ENCODE results near the gene APH1A.
"Not testable (repeated sequence)": the region's sequence is repeated elsewhere in the genome, so short reads cannot be mapped to it uniquely, and the experiment has no call there.

The APH1A gene

DNA sequence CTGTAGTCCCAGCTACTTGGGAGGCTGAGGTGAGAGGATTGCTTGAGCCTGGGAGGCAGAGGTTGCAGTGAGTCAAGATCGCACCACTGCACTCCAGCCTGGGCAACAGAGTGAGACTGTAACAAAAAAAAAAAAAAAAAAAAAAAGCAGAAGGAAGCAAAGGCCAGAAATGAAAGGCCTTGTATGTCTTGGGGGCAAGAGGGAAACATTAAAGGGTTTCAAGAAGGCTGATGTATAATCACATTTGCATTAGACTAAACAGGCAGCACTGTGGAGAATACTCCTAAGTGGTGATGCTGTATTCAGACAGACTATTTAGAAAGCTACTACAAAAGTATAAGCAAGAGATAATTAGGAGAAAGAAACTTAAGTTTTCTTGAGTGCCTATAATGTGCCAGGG, 43.3 kb downstream of the APH1A start:
- no peak overlapping the region for H3K4me3 ChIP-seq (ENCODE audit: control insufficient read depth, low read depth, low read length)
- TF ChIP-seq, protein P1, sequence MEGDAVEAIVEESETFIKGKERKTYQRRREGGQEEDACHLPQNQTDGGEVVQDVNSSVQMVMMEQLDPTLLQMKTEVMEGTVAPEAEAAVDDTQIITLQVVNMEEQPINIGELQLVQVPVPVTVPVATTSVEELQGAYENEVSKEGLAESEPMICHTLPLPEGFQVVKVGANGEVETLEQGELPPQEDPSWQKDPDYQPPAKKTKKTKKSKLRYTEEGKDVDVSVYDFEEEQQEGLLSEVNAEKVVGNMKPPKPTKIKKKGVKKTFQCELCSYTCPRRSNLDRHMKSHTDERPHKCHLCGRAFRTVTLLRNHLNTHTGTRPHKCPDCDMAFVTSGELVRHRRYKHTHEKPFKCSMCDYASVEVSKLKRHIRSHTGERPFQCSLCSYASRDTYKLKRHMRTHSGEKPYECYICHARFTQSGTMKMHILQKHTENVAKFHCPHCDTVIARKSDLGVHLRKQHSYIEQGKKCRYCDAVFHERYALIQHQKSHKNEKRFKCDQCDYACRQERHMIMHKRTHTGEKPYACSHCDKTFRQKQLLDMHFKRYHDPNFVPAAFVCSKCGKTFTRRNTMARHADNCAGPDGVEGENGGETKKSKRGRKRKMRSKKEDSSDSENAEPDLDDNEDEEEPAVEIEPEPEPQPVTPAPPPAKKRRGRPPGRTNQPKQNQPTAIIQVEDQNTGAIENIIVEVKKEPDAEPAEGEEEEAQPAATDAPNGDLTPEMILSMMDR (IDR thresholded peaks at IDR 0.05; ENCODE audit: control insufficient read depth, insufficient read depth, low read depth, low read length, missing control alignments), result no peak
- no peak for DNase-seq (ENCODE audit: low read depth)

DNA sequence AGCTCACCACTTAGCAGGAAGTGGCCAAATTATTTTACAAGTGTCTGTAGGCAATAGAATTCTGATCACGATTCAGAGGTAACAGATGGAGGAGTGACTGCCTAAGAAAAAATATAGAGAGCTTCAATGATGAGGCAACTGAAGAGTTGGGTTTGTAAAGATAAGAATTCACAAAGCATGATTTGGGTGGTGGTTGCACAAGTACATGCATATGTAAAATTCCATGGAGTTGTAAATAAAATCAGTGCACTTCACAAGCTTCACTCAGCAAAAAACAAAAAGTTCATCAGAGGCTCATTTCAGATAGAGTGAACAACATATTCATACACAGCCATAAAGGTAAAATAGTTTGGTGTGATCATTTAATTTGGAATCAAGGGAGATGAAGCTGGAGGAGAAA, 43.8 kb downstream of the APH1A start:
- no peak for DNase-seq (ENCODE audit: low read depth)
- TF ChIP-seq, protein P1 (IDR thresholded peaks at IDR 0.05; ENCODE audit: control insufficient read depth, insufficient read depth, low read depth, low read length, missing control alignments), result no peak
- H3K4me3 ChIP-seq (ENCODE audit: control insufficient read depth, low read depth, low read length), result no peak overlapping the region

DNA sequence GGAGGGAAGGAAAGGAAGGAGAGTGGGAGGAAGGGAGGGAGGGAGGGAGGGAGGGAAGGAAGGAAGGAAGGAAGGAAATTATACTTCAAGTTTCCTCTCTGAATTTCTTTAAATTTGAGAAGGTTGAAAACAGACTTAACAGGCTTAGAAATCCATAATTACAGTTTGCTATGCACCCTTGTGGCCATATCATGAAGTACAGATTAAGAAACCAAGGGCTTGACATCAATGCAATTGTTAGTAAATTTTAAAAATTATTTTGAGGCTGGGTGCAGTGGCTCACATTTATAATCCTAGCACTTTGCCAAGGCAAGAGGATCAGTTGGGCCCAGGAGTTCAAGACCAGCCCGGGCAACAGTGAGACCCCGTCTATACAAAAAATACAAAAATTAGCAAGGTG, 47.3 kb downstream of the APH1A start:
- H3K4me3 ChIP-seq (ENCODE audit: control insufficient read depth, low read depth, low read length), result no peak overlapping the region
- TF ChIP-seq, protein P1 (IDR thresholded peaks at IDR 0.05; ENCODE audit: control insufficient read depth, insufficient read depth, low read depth, low read length, missing control alignments), result peak; percentile 43
- no peak for DNase-seq (ENCODE audit: low read depth)

DNA sequence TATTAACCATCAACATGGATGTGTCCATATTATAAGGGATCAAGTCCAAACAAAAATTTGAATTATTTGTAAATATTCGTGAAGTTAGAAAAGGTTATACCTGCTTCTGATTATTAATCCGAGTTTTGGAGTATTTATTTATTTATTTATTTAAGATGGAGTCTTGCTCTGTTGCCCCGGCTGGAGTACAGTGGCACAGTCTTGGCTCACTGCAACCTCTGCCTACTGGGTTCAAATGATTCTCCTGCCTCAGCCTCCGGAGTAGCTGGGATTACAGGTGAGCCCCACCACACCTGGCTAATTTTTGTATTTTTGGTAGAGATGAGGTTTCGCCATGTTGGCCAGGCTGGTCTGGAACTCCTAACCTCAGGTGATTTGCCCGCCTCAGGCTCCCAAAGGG, 53.0 kb downstream of the APH1A start:
- DNase-seq (ENCODE audit: low read depth); H3K4me3 ChIP-seq (ENCODE audit: control insufficient read depth, low read depth, low read length): not testable (repeated sequence)

Measured in AG09309 (cell line).